DMS53 treated with DMSO at 0.1 percent for 48 hours (cell line): ENCODE data around the gene TUBGCP2.
"Not testable (repeated sequence)": the region's sequence is repeated elsewhere in the genome, so short reads cannot be mapped to it uniquely, and the experiment has no call there.

Source experiments
- DNase-seq: peaks from one replicate; lab custom pipeline; 2025; ENCODE audit not compliant: unreplicated experiment; lab: John Stamatoyannopoulos, UW

The TUBGCP2 gene

DNA sequence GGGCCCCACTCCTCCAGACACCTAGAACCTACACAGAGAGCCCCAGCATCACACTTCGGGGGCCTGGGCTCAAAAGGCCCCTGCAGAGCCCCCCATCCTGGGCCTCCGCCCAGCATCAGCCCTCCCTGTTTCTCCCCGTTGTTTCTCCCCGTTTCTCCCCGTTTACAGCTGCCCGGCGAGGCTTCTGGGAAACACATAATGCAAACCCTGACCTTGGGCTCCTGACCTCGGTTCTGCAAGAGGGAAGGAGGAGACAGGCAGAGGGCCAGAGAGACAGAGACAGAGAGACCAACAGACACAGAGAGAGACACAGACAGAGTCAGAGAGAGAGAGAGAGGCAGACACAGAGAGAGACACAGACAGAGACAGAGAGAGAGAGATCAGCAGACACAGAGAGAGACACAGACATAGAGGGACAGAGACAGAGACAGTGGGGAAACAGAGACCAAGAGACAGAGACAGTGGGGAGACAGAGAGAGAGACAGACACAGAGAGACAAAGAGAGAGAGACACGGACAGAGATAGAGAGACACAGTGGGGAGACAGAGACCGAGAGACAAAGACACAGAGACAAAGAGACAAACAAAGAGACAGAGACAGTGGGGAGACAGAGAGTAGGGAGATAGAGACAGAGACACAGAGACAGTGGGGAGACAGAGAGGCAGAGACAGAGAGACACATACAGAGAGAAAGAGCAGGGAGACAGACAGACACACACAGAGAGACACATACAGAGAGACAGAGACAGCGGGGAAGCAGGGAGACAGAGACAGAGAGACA lies 58.5 kb downstream of the TUBGCP2 start:
- no peak for DNase-seq

DNA sequence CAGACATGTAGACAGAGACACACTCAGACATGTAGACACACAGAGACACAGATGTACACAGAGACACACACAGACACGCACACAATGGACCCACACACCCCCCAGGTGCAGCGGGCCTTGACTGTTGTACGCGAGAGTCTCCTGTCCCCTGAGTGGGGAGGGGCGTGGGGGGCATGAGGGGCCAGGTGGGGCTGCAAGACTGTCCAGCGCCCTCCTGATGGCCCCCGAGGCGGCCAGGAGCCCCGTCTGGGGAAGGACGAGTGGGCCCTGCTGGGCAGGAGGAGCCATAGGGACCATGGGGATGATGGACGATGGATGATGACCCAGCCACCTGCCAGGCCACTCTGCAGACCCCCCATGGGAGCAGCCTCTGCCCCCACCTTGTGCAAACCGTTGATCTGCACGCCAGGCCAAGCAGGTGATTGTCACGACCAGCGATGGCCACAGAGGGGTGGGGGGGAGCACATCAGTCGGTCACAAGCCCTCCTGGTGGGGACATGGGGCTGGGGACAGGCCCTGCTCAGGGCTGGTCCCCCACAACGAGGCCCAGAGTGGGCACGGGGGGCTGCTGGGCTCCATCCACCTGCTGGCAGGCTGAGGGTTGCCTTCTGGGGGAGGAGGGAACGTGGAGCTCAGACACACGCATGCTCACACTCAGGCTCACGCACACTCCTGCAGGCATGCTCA lies 59.4 kb downstream of the TUBGCP2 start:
- DNase-seq, result no peak

DNA sequence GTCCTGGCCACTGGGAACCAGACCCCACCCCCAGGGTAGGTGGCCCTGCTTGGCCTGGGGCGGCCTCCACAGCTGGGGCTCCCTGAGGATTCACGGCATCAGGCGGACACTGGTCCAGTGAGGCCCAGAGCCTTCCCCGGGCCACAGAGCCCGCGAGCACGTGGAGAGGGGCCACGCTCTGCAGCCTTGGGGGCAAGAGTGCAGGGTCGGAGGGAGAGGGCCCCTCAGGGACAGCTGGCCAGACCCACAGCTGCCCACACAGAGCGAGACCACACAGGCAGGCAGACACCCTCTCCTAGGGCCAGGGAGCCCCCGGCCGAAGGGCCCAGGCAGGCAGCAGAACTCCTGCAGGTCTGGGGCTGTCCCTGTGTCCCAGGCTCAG lies 60.3 kb downstream of the TUBGCP2 start:
- no peak for DNase-seq

- no peak for DNase-seq
Observed at GRCh38 chr10:133247681-133248333, 60.9 kb downstream of the TUBGCP2 start.

- no peak for DNase-seq
Observed at GRCh38 chr10:133246236-133246626, 62.4 kb downstream of the TUBGCP2 start.

- DNase-seq, result no peak
Observed at GRCh38 chr10:133245439-133246235, 63.0 kb downstream of the TUBGCP2 start.

- no peak for DNase-seq
Observed at GRCh38 chr10:133243593-133243992, 65.1 kb downstream of the TUBGCP2 start.

- no peak for DNase-seq
Observed at GRCh38 chr10:133242611-133243356, 65.9 kb downstream of the TUBGCP2 start.

- DNase-seq, result no peak
Observed at GRCh38 chr10:133241501-133242205, 67.0 kb downstream of the TUBGCP2 start.

DNA sequence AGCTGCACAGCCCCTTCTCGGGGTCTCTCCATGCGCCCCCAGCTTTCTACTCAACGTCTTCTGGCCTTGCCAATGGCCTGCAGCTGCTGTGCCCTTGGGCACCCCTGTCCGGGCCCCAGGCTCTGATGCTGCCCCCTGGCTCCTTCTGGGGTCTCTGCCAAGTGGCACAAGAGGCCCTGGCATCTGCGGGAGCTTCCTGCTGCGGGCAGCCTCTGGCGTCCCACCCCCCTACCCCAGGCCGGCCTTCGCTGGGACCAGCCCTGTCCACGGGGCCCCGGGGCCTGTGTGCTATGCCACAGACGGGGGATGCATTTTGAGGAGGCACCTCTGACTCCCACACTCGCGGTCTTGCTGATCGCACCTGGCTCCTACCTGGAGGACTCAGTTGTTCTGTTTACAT lies 68.7 kb downstream of the TUBGCP2 start:
- DNase-seq, result no peak

DNA sequence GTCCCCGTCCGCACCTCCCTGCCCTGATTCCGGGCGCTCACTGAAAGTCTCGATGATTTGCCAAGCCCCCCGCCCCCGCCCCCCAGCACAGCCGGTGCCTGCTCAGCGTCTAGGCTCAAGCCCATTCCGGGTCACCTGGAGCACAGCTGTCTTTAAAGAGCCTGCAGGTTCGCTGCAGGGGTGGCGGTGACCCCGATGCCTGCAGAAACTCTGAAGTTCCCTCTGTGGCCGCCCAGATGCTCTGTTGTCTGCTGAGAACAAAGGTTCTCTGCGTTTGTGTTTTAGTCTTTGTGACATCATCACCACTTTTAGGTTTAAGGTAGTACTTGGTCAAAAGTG lies 70.2 kb downstream of the TUBGCP2 start:
- DNase-seq, result no peak

GRCh38 chr10:133237588-133238465 lies 70.8 kb downstream of the TUBGCP2 start, which contains the start of gene VENTX:
Gene VENTX, plus strand, starts transcription at chr10:133237855. Its CDS starts 60 bp downstream, at chr10:133237915.
- no peak for DNase-seq

DNA sequence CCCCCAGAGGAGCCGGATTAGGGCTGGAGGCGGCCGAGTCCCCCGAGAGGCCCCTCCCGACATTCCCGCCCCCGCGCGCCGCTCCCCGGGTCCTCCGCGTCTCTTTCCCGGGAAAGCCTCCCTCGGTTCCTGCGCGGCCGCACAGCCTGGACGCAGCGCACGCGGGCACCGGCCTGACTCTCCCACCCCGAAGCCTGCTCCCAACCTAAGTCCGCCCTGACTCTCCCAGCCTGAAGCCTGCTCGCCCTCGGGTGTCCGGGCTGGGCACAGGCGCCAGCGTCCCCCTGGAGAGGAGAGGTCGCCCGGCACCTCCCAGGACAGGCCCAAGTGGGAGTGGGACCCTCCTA lies 71.5 kb downstream of the TUBGCP2 start:
- DNase-seq, result no peak

- no peak for DNase-seq
Observed at GRCh38 chr10:133236401-133237240, 72.1 kb downstream of the TUBGCP2 start.

DNA sequence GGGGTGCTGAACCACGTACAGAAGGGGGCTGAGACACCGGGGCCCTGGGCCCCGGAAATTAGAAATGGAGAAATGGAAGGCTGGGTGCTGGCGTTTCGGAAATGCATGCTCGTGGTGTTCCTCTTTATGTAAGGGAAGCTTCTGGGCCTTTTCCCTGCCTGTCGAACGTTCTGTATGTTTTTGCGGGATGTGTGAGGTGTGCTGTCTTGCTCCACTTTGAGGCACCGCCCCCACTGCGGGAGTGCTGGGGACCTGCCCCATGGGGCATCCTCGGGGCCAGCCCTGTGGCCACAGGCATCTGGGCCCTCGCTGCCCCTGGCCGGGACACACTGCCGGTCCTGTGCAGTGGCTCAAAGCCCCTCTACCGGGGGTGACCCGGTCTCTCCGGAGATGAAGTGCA lies 72.7 kb downstream of the TUBGCP2 start:
- no peak for DNase-seq

DNA sequence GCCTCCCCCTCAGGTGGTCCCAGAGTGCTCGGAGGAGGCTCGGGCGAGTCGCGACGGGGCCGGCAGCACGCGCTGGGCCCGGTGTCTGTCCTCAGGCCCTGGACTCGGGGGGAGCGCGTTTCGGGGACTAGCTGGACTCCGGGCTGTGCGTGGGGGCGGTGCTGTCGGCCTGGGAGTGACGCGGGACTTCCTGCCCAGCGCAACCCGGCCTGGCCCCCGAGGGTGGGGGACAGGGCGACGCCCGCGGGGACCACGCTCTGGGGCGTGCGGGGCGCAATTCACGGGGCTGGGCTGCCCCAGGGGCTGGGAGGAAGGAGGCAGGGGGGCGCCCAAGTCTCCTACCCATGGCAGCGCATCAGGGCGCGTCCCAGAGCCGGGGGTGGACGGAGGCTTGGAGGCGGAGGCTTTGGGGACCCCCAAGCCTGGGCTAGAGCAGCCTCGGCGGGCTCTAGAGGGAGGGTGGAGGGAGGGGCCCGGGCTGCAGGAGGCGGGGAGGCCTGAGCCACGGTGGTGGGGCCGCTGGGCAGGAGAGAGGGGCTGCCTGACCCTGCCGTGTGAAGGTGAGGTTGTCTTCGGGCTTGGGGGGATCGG lies 73.3 kb downstream of the TUBGCP2 start:
- DNase-seq, result no peak

GRCh38 chr10:133234796-133235195 lies 73.9 kb downstream of the TUBGCP2 start:
- DNase-seq, result not testable (repeated sequence)
